Measurements from ENCODE around the gene SYCP2L. TPM values are rescaled to one million over a fixed set of nuclear protein-coding genes. Genes with fewer than 3 reads are reported as not detected.
A peak's percentile ranks its signal among the peaks of the same experiment; 100 is the strongest.

SYCP2L gene
- total and polyA plus RNA-seq, 2 donors (not counting 1 experiment from before 2014, with no cell fraction given) = 0.19 TPM; not detected in 1

- Mint-ChIP-seq H3K27ac (peak overlapping the region; percentile 93), H3K27me3 (no peaks in the 10 kb centered on the region), H3K4me3 (peak overlapping the region; percentile 86), H3K9me3 (ENCODE audit: insufficient read depth) (no peaks in the 10 kb centered on the region), H3K4me1 (peaks cover 17% of the 10 kb centered on the region)
- POLR2A ChIA-PET = interaction anchor here (0.7 kb wide), 1 partner anchor 1220 kb away, joined by 3 read pairs; no protein-coding TSS in a partner anchor
- H3K9ac ChIP-seq (ENCODE audit: low read length) = peak overlapping the region; percentile 47
- H4K20me1 ChIP-seq (ENCODE audit: control insufficient read depth, insufficient read depth, low read length, poor library complexity, severe bottlenecking) = no peaks in the 10 kb centered on the region
- CTCF ChIA-PET = no interaction called here
- H3K27ac ChIP-seq (ENCODE audit: low read length in 2 of 2) = peak overlapping the region; percentile 31 to 70
- ATAC-seq (ENCODE audit: low read depth) (peak; percentile 97), DNase-seq (peak; percentile 80)
- peaks cover 0 to 11% (median 0%) of the 10 kb centered on the region in 3 donors for H3K9me3 ChIP-seq (ENCODE audit: control extremely low read depth in 1 of 3, control insufficient read depth in 2 of 3, insufficient read depth in 1 of 3, low read length in 2 of 3)
- peak overlapping the region; percentile 57 for H3K4me2 ChIP-seq (replicated peaks; ENCODE audit: low read depth, low read length, poor library complexity, severe bottlenecking)
- no peaks in the 10 kb centered on the region for H3K36me3 ChIP-seq (replicated peaks in 1 of 2; ENCODE audit: control extremely low read depth in 1 of 2, control insufficient read depth in 1 of 2, extremely low read depth in 1 of 2, insufficient read depth in 2 of 2, low read length in 1 of 2)
- no peak for TF ChIP-seq CTCF (IDR thresholded peaks at IDR 0.05)
- TF ChIP-seq EZH2 (IDR thresholded peaks at IDR 0.05; ENCODE audit: borderline replicate concordance, insufficient read depth, low read depth, low read length, poor library complexity, severe bottlenecking) = no peak
- H3K79me2 ChIP-seq (ENCODE audit: control insufficient read depth, insufficient read depth, low read length) = no peaks in the 10 kb centered on the region
- H3K27me3 ChIP-seq (replicated peaks in 1 of 4; ENCODE audit: control extremely low read depth in 1 of 4, control insufficient read depth in 3 of 4, insufficient read depth in 4 of 4, low read length in 3 of 4) = no peaks in the 10 kb centered on the region
- H3K4me3 ChIP-seq (ENCODE audit: control extremely low read depth in 1 of 5, extremely low read depth in 1 of 5, insufficient read depth in 1 of 5, low read depth in 2 of 5, low read length in 4 of 5) = peak overlapping the region in 4 of 5 experiments; percentile 1 to 52 (median 38)
- 60% methylated on average over 1 of the region's 4 CpGs for WGBS (ENCODE audit: insufficient coverage)
- peak overlapping the region; percentile 76 for H2AFZ ChIP-seq (ENCODE audit: insufficient read depth, low read depth, low read length, poor library complexity, severe bottlenecking)
- H3K4me1 ChIP-seq (ENCODE audit: control insufficient read depth in 2 of 2, insufficient read depth in 2 of 2, low read length in 2 of 2) = peaks cover 14% of the 10 kb centered on the region in 2 donors
- intact Hi-C loops (cut with micrococcal nuclease) = loop anchor here (1.0 kb wide), 2 partner anchors 12 to 63 kb away; partner anchors contain the start of gene MAK
Measured at GRCh38 chr6:10901770-10902169, 14.9 kb downstream of the SYCP2L start.

DNA sequence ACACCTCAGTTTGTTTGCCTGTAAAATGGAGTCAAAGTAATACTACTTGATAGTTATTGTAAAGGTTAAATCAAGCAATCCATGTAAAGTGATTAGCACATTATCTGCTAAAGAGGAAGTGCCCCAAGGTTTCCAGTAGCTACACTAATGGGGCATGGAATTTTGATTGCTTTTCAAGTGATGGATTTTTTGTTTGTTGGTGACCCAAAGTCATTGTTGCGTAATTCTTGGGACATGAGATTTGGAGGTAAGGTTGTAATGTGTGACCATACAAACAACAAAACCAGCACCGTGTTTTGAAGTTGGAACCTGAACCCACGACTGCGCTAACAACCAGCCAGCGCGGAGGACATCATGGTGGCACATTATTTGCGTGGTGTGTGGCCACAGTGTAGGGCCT lies 17.2 kb downstream of the SYCP2L start:
- WGBS (ENCODE audit: insufficient coverage) = 100% methylated on average over 7 of the region's 7 CpGs
- Mint-ChIP-seq H3K27ac (no peak overlapping the region), H3K4me3 (no peak overlapping the region), H3K27me3 (peaks cover 5% of the 10 kb centered on the region), H3K9me3 (ENCODE audit: insufficient read depth) (no peaks in the 10 kb centered on the region), H3K4me1 (peaks cover 17% of the 10 kb centered on the region)
- Histone ChIP-seq H3K4me2 (replicated peaks; ENCODE audit: low read depth, low read length, poor library complexity, severe bottlenecking) (no peak overlapping the region), H3K36me3 (replicated peaks in 1 of 2; ENCODE audit: control extremely low read depth in 1 of 2, control insufficient read depth in 1 of 2, extremely low read depth in 1 of 2, insufficient read depth in 2 of 2, low read length in 1 of 2) (no peaks in the 10 kb centered on the region), H3K27me3 (replicated peaks in 1 of 4; ENCODE audit: control extremely low read depth in 1 of 4, control insufficient read depth in 3 of 4, insufficient read depth in 4 of 4, low read length in 3 of 4) (no peaks in the 10 kb centered on the region), H3K27ac (ENCODE audit: low read length in 2 of 2) (no peak overlapping the region), H3K4me1 (ENCODE audit: control insufficient read depth in 2 of 2, insufficient read depth in 2 of 2, low read length in 2 of 2) (peaks cover 14% of the 10 kb centered on the region in 2 donors), H3K79me2 (ENCODE audit: control insufficient read depth, insufficient read depth, low read length) (no peaks in the 10 kb centered on the region), H3K9ac (ENCODE audit: low read length) (no peak overlapping the region), H3K4me3 (ENCODE audit: control extremely low read depth in 1 of 5, extremely low read depth in 1 of 5, insufficient read depth in 1 of 5, low read depth in 2 of 5, low read length in 4 of 5) (no peak overlapping the region), H3K9me3 (ENCODE audit: control extremely low read depth in 1 of 3, control insufficient read depth in 2 of 3, insufficient read depth in 1 of 3, low read length in 2 of 3) (peaks cover 0 to 11% (median 0%) of the 10 kb centered on the region in 3 donors), H4K20me1 (ENCODE audit: control insufficient read depth, insufficient read depth, low read length, poor library complexity, severe bottlenecking) (no peaks in the 10 kb centered on the region), H2AFZ (ENCODE audit: insufficient read depth, low read depth, low read length, poor library complexity, severe bottlenecking) (no peak overlapping the region)
- ChIA-PET CTCF (no interaction called here), POLR2A (no interaction called here)
- intact Hi-C loops (cut with micrococcal nuclease) = no loop called here
- no peak for DNase-seq
- TF ChIP-seq CTCF (IDR thresholded peaks at IDR 0.05) = no peak
- TF ChIP-seq EZH2 (IDR thresholded peaks at IDR 0.05; ENCODE audit: borderline replicate concordance, insufficient read depth, low read depth, low read length, poor library complexity, severe bottlenecking) = no peak
- no peak for ATAC-seq (ENCODE audit: low read depth)

All from B cell (primary cell).